Activated naive CD8-positive, alpha-beta T cell (primary cell): ENCODE data around the gene SLC44A2.

Source experiments
- H3K27ac Mint-ChIP-seq: one replicate; pipeline ENCODE4 v1.8.0; 2021; ENCODE audit warnings: mixed read lengths
- H3K27me3 Mint-ChIP-seq: one replicate; pipeline ENCODE4 v1.8.0; 2021; ENCODE audit warnings: mixed read lengths
- H3K36me3 Mint-ChIP-seq: one replicate; pipeline ENCODE4 v1.8.0; 2021; ENCODE audit warnings: mixed read lengths
- H3K4me1 Mint-ChIP-seq: one replicate; pipeline ENCODE4 v1.8.0; 2021; ENCODE audit warnings: low read depth, mixed read lengths
- H3K4me3 Mint-ChIP-seq: one replicate; pipeline ENCODE4 v1.8.0; 2021; ENCODE audit warnings: mild to moderate bottlenecking, mixed read lengths
- H3K9me3 Mint-ChIP-seq: one replicate; pipeline ENCODE4 v1.8.0; 2021; ENCODE audit warnings: low read depth, mixed read lengths

The SLC44A2 gene

GRCh38 chr19:10603084-10603872 lies 22.1 kb upstream of the SLC44A2 start:
- Mint-ChIP-seq H3K27ac (peak overlapping the region; percentile 99), H3K36me3 (no peaks in the 10 kb centered on the region), H3K9me3 (no peaks in the 10 kb centered on the region), H3K27me3 (no peaks in the 10 kb centered on the region), H3K4me1 (peaks cover 27% of the 10 kb centered on the region), H3K4me3 (peak overlapping the region; percentile 97)

GRCh38 chr19:10603873-10604459 lies 21.4 kb upstream of the SLC44A2 start:
- Mint-ChIP-seq H3K4me3 (peak overlapping the region; percentile 97), H3K27ac (peak overlapping the region; percentile 99), H3K4me1 (peaks cover 28% of the 10 kb centered on the region), H3K27me3 (no peaks in the 10 kb centered on the region), H3K36me3 (no peaks in the 10 kb centered on the region), H3K9me3 (no peaks in the 10 kb centered on the region)

- H3K4me3 Mint-ChIP-seq = peak overlapping the region; percentile 97
- no peaks in the 10 kb centered on the region for H3K9me3 Mint-ChIP-seq
- H3K27ac Mint-ChIP-seq = peak overlapping the region; percentile 99
- no peaks in the 10 kb centered on the region for H3K36me3 Mint-ChIP-seq
- no peaks in the 10 kb centered on the region for H3K27me3 Mint-ChIP-seq
- peaks cover 28% of the 10 kb centered on the region for H3K4me1 Mint-ChIP-seq
Measured at GRCh38 chr19:10604460-10604980, 20.8 kb upstream of the SLC44A2 start.

GRCh38 chr19:10611907-10612306 lies 13.4 kb upstream of the SLC44A2 start:
- Mint-ChIP-seq H3K9me3 (no peaks in the 10 kb centered on the region), H3K4me1 (peaks cover 38% of the 10 kb centered on the region), H3K4me3 (no peak overlapping the region), H3K36me3 (no peaks in the 10 kb centered on the region), H3K27ac (no peak overlapping the region), H3K27me3 (no peaks in the 10 kb centered on the region)

- H3K36me3 Mint-ChIP-seq = peaks cover under 1% of the 10 kb centered on the region
- no peak overlapping the region for H3K4me3 Mint-ChIP-seq
- peaks cover 39% of the 10 kb centered on the region for H3K4me1 Mint-ChIP-seq
- peak overlapping the region; percentile 41 for H3K27ac Mint-ChIP-seq
- no peaks in the 10 kb centered on the region for H3K9me3 Mint-ChIP-seq
- H3K27me3 Mint-ChIP-seq = no peaks in the 10 kb centered on the region
Measured at GRCh38 chr19:10612499-10613119, 12.7 kb upstream of the SLC44A2 start.

- H3K4me1 Mint-ChIP-seq = peaks cover 48% of the 10 kb centered on the region
- no peak overlapping the region for H3K4me3 Mint-ChIP-seq
- H3K27me3 Mint-ChIP-seq = no peaks in the 10 kb centered on the region
- peaks cover 3% of the 10 kb centered on the region for H3K36me3 Mint-ChIP-seq
- no peaks in the 10 kb centered on the region for H3K9me3 Mint-ChIP-seq
- peak overlapping the region; percentile 70 for H3K27ac Mint-ChIP-seq
Measured at GRCh38 chr19:10615429-10616023, 9.8 kb upstream of the SLC44A2 start.

GRCh38 chr19:10617409-10618121 lies 7.8 kb upstream of the SLC44A2 start:
- peaks cover 3% of the 10 kb centered on the region for H3K36me3 Mint-ChIP-seq

GRCh38 chr19:10618846-10619245 lies 6.5 kb upstream of the SLC44A2 start:
- peaks cover 51% of the 10 kb centered on the region for H3K4me1 Mint-ChIP-seq
- no peaks in the 10 kb centered on the region for H3K9me3 Mint-ChIP-seq
- no peak overlapping the region for H3K27ac Mint-ChIP-seq
- H3K27me3 Mint-ChIP-seq = no peaks in the 10 kb centered on the region
- peaks cover 3% of the 10 kb centered on the region for H3K36me3 Mint-ChIP-seq
- H3K4me3 Mint-ChIP-seq = no peak overlapping the region

More at GRCh38 chr19:10617409-10618121, 7.8 kb upstream of the SLC44A2 start:
- Mint-ChIP-seq H3K27ac (peak overlapping the region; percentile 79), H3K27me3 (no peaks in the 10 kb centered on the region), H3K4me1 (peaks cover 53% of the 10 kb centered on the region), H3K4me3 (no peak overlapping the region), H3K9me3 (no peaks in the 10 kb centered on the region)

- Mint-ChIP-seq H3K4me3 (no peak overlapping the region), H3K27me3 (no peaks in the 10 kb centered on the region), H3K36me3 (peaks cover 3% of the 10 kb centered on the region), H3K9me3 (no peaks in the 10 kb centered on the region), H3K4me1 (peaks cover 54% of the 10 kb centered on the region), H3K27ac (peak overlapping the region; percentile 81)
Measured at GRCh38 chr19:10620786-10621185, 4.6 kb upstream of the SLC44A2 start.

GRCh38 chr19:10621966-10622365 lies 3.4 kb upstream of the SLC44A2 start:
- Mint-ChIP-seq H3K4me3 (no peak overlapping the region), H3K36me3 (peaks cover 3% of the 10 kb centered on the region), H3K9me3 (no peaks in the 10 kb centered on the region), H3K27ac (peak overlapping the region; percentile 84), H3K27me3 (no peaks in the 10 kb centered on the region), H3K4me1 (peaks cover 53% of the 10 kb centered on the region)

- Mint-ChIP-seq H3K36me3 (no peaks in the 10 kb centered on the region), H3K9me3 (no peaks in the 10 kb centered on the region), H3K4me3 (peak overlapping the region; percentile 23), H3K4me1 (peaks cover 46% of the 10 kb centered on the region), H3K27ac (peak overlapping the region; percentile 64), H3K27me3 (no peaks in the 10 kb centered on the region)
Measured at GRCh38 chr19:10624585-10624984, 768 bp upstream of the SLC44A2 start.

- H3K9me3 Mint-ChIP-seq = no peaks in the 10 kb centered on the region
- peaks cover 35% of the 10 kb centered on the region for H3K4me1 Mint-ChIP-seq
- H3K27ac Mint-ChIP-seq = peak overlapping the region; percentile 61
- H3K27me3 Mint-ChIP-seq = no peaks in the 10 kb centered on the region
- H3K4me3 Mint-ChIP-seq = no peak overlapping the region
- no peaks in the 10 kb centered on the region for H3K36me3 Mint-ChIP-seq
Measured at GRCh38 chr19:10625762-10626138, 397 bp downstream of the SLC44A2 start.

GRCh38 chr19:10631874-10632273 lies 6.5 kb downstream of the SLC44A2 start:
- no peak overlapping the region for H3K4me3 Mint-ChIP-seq
- H3K27me3 Mint-ChIP-seq = no peaks in the 10 kb centered on the region
- H3K9me3 Mint-ChIP-seq = no peaks in the 10 kb centered on the region
- H3K36me3 Mint-ChIP-seq = no peaks in the 10 kb centered on the region
- no peak overlapping the region for H3K27ac Mint-ChIP-seq
- H3K4me1 Mint-ChIP-seq = peaks cover 2% of the 10 kb centered on the region

- Mint-ChIP-seq H3K27me3 (no peaks in the 10 kb centered on the region), H3K4me1 (peaks cover 10% of the 10 kb centered on the region), H3K4me3 (no peak overlapping the region), H3K27ac (no peak overlapping the region), H3K36me3 (peaks cover 3% of the 10 kb centered on the region), H3K9me3 (no peaks in the 10 kb centered on the region)
Measured at GRCh38 chr19:10634430-10634829, 9.1 kb downstream of the SLC44A2 start.
